Loucy (cell line): ENCODE results near the gene NUDT4.

Experiments used
- EZH2phosphoT487 ChIP-seq: fragments of 200-600 bp; IDR thresholded peaks from 2 replicates; pipeline ENCODE4 v1.6.1; 2018; ENCODE audit warnings: antibody characterized with exemption, mild to moderate bottlenecking, moderate library complexity, borderline replicate concordance
- TF ChIP-seq, protein P1 (sequence below): fragments of 200-600 bp; sonication (generic); conservative IDR thresholded peaks from 2 replicates; pipeline ENCODE4 v1.5.1; 2014; ENCODE audit warnings: mild to moderate bottlenecking, antibody characterized with exemption, low read length

DNA sequence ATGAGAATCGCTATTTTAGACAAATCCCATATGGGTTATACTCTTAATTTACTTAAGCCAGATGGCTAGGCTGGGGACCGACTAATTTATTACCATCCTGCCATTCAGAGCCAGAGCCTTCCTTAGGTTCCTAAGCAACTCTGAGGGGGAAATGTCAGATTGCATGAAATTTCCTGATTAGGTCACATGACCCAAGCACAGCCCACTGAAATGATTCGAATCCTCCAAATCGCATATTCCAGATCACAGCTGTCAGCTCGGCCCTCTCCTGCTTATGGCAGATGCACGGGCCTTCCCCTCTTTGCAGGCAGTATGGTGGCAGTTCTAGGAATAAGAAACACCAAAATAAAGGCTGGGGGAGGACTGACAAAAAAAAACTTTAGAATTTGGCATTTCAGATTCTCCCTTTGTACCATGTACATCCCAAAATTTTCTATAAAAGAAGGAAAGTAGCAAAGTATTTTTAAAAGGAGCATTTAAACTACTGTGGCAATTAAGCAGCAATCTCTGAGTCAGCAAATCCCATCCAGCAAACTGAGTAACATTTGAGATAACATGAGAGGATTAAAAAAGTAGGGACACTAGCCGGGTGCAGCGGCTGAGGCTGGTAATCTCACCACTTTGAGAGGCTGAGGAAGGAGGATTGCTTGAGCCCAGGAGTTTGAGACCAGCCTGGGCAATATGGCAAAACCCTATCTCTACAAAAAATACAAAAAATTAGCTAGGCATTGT is 30.5 kb upstream of the NUDT4 start:
- TF ChIP-seq, protein P1, sequence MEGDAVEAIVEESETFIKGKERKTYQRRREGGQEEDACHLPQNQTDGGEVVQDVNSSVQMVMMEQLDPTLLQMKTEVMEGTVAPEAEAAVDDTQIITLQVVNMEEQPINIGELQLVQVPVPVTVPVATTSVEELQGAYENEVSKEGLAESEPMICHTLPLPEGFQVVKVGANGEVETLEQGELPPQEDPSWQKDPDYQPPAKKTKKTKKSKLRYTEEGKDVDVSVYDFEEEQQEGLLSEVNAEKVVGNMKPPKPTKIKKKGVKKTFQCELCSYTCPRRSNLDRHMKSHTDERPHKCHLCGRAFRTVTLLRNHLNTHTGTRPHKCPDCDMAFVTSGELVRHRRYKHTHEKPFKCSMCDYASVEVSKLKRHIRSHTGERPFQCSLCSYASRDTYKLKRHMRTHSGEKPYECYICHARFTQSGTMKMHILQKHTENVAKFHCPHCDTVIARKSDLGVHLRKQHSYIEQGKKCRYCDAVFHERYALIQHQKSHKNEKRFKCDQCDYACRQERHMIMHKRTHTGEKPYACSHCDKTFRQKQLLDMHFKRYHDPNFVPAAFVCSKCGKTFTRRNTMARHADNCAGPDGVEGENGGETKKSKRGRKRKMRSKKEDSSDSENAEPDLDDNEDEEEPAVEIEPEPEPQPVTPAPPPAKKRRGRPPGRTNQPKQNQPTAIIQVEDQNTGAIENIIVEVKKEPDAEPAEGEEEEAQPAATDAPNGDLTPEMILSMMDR = no peak
- TF ChIP-seq EZH2phosphoT487 = no peak
